ENCODE measurements around the gene KIF11. TPM values are rescaled to one million over a fixed set of nuclear protein-coding genes. Genes with fewer than 3 reads are reported as not detected.

Gene KIF11
- total and polyA plus RNA-seq, 2 of the 13 experiments (the other 11 are each of a cell fraction or from before 2014, with no cell fraction given) = 8.7 to 38.4 TPM

- no peak for TF ChIP-seq ATAD3A (CRISPR knock-in tag; IDR thresholded peaks at IDR 0.05)
- TF ChIP-seq ZNF670 (CRISPR knock-in tag; IDR thresholded peaks at IDR 0.05; ENCODE audit: borderline replicate concordance) = peak; percentile 28; the same call in 1 of the 2 replicates
- TF ChIP-seq IRF2 (CRISPR knock-in tag; IDR thresholded peaks at IDR 0.05) = no peak
- TF ChIP-seq, protein P1, sequence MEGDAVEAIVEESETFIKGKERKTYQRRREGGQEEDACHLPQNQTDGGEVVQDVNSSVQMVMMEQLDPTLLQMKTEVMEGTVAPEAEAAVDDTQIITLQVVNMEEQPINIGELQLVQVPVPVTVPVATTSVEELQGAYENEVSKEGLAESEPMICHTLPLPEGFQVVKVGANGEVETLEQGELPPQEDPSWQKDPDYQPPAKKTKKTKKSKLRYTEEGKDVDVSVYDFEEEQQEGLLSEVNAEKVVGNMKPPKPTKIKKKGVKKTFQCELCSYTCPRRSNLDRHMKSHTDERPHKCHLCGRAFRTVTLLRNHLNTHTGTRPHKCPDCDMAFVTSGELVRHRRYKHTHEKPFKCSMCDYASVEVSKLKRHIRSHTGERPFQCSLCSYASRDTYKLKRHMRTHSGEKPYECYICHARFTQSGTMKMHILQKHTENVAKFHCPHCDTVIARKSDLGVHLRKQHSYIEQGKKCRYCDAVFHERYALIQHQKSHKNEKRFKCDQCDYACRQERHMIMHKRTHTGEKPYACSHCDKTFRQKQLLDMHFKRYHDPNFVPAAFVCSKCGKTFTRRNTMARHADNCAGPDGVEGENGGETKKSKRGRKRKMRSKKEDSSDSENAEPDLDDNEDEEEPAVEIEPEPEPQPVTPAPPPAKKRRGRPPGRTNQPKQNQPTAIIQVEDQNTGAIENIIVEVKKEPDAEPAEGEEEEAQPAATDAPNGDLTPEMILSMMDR (CRISPR knock-in tag; IDR thresholded peaks at IDR 0.05) = peak; percentile 71
- TF ChIP-seq GLI4 (CRISPR knock-in tag; IDR thresholded peaks at IDR 0.05; ENCODE audit: borderline replicate concordance) = 0 out of 2 replicates have a peak, but pooled peaks have one; percentile 46
- no peak for TF ChIP-seq FOXP1 (IDR thresholded peaks at IDR 0.05)
- TF ChIP-seq FOXP1 (CRISPR knock-in tag; IDR thresholded peaks at IDR 0.05) = no peak
- TF ChIP-seq PHF21A (CRISPR knock-in tag; IDR thresholded peaks at IDR 0.05) = no peak; the same call in 1 of the 2 replicates
- TF ChIP-seq MLLT10 (CRISPR knock-in tag; IDR thresholded peaks at IDR 0.05) = no peak
- TF ChIP-seq DNMT3B (CRISPR knock-in tag; conservative IDR thresholded peaks at IDR 0.05) = 0 out of 2 replicates have a peak, but pooled peaks have one; percentile 34
- 0 out of 2 replicates have a peak, but pooled peaks have one; percentile 24 for TF ChIP-seq ZNF674 (CRISPR knock-in tag; IDR thresholded peaks at IDR 0.05; ENCODE audit: low read depth)
- TF ChIP-seq HOXD1 (CRISPR knock-in tag; IDR thresholded peaks at IDR 0.05) = no peak
- TF ChIP-seq ZNF605 (CRISPR knock-in tag; IDR thresholded peaks at IDR 0.05) = no peak
- no peak for TF ChIP-seq SNAI1 (CRISPR knock-in tag; IDR thresholded peaks at IDR 0.05; ENCODE audit: borderline replicate concordance)
- TF ChIP-seq ZNF644 (CRISPR knock-in tag; IDR thresholded peaks at IDR 0.05; ENCODE audit: low read depth) = no peak
- TF ChIP-seq, protein P2, sequence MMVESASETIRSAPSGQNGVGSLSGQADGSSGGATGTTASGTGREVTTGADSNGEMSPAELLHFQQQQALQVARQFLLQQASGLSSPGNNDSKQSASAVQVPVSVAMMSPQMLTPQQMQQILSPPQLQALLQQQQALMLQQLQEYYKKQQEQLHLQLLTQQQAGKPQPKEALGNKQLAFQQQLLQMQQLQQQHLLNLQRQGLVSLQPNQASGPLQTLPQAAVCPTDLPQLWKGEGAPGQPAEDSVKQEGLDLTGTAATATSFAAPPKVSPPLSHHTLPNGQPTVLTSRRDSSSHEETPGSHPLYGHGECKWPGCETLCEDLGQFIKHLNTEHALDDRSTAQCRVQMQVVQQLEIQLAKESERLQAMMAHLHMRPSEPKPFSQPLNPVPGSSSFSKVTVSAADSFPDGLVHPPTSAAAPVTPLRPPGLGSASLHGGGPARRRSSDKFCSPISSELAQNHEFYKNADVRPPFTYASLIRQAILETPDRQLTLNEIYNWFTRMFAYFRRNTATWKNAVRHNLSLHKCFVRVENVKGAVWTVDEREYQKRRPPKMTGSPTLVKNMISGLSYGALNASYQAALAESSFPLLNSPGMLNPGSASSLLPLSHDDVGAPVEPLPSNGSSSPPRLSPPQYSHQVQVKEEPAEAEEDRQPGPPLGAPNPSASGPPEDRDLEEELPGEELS (CRISPR knock-in tag; IDR thresholded peaks at IDR 0.05) = peak; percentile 51
- TF ChIP-seq RXRB (CRISPR knock-in tag; IDR thresholded peaks at IDR 0.05; ENCODE audit: borderline replicate concordance) = 0 out of 2 replicates have a peak, but pooled peaks have one; percentile 20
- no peak for TF ChIP-seq ZKSCAN1 (IDR thresholded peaks at IDR 0.05; ENCODE audit: low read length)
- TF ChIP-seq ZNF33B (CRISPR knock-in tag; IDR thresholded peaks at IDR 0.05) = no peak
- no peak for TF ChIP-seq U2AF1 (optimal IDR thresholded peaks at IDR 0.05; ENCODE audit: low read depth, low read length)
- TF ChIP-seq TEAD2 (CRISPR knock-in tag; IDR thresholded peaks at IDR 0.05) = no peak
- no peak for TF ChIP-seq TRIM24 (CRISPR knock-in tag; IDR thresholded peaks at IDR 0.05)
- no peak for TF ChIP-seq ZBTB8A (CRISPR knock-in tag; IDR thresholded peaks at IDR 0.05; ENCODE audit: borderline replicate concordance, low read depth)
Observed at GRCh38 chr10:92590623-92591549, 2.0 kb upstream of the KIF11 start (continued).

All from HepG2 (cell line).